HG02678 (cell line): ENCODE results near the gene NUP153.
A peak's percentile ranks its signal among the peaks of the same experiment; 100 is the strongest.
"Not testable (repeated sequence)": the region's sequence is repeated elsewhere in the genome, so short reads cannot be mapped to it uniquely, and the experiment has no call there.

ENCODE experiments used
- ATAC-seq: cut with Tn5 transposase; IDR thresholded peaks from one replicate; pipeline ENCODE4 v1.9.1; 2021; ENCODE audit warnings: mild to moderate bottlenecking, moderate library complexity; ENCODE audit not compliant: unreplicated experiment

Gene NUP153

DNA sequence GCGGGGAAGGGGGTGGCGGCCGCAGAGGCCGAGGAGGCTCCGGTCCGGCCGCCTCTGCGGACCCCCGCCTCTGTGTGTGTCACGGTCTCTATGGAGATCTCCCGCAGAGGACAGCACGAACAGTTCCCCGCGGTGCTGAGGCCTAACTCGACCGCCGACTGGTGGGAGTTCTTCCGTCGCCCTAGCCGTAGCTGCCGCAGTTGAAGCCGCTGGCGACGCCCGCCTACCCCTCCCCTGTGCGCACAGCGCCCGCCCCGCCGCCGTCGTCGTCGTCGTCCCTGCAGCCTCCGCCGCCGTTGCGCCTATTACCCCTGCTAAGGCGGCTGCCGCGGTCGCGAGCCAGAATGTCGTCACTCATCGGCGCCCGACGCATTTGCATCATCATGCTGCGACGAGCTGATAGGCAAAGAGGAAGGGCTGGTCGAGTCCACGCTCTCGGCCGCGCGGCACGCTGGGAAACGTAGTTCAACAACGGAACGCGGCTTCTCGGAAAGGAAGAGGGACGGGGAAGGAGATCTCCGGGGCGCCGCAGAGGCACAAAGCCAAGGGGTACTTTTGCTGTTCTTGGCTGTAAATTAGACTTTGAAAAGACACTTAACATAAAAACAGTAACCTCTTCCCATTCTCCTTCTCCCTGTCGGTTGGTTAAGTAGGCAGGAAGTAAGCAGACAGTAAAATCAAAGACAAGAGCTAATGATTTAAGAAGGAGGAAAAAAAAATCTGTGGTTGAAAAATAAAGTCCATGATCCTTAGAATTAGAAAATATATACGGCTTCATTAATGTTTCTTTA lies at the start of gene NUP153:
TSS of gene NUP153 (minus strand) at position 346 of the 791 bp plus-strand sequence. CDS start 538 bp downstream, outside the sequence.
- peak; percentile 68 for ATAC-seq

DNA sequence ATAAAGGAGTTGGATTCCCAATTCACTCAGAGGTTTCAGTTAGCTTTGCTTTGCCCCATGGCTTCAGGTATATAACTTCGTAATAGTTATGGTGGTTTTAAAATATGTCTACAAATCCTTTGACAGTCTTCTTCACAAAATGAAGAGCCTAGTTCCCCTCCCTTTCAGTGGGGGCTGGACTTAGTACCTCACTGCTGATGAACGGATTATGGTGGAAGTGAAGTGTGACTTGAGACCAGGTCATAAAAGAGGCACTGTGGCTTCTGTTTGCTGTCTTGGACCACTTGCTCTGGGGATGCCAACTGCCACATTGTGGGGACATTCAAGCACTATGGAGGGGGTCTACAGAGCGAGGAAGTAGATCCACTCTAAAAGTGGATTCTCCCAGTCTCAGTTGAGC lies 47.5 kb upstream of the NUP153 start:
- ATAC-seq = no peak

DNA sequence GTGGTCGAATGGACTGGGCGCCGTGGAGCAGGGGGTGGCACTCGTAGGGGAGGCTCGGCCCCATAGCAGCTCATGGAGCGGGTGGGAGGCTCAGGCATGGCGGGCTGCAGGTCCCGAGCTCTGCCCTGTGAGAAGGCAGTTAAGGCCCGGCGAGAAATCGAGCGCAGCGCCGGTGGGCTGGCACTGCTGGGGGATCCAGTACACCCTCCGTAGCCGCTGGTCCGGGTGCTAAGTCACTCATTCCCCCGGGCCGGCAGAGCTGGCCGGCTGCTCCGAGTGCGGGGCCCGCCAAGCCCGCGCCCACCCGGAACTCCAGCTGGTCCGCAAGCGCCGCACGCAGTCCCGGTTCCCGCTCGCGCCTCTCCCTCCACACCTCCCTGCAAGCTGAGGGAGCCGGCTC lies 38.6 kb upstream of the NUP153 start:
- not testable (repeated sequence) for ATAC-seq

DNA sequence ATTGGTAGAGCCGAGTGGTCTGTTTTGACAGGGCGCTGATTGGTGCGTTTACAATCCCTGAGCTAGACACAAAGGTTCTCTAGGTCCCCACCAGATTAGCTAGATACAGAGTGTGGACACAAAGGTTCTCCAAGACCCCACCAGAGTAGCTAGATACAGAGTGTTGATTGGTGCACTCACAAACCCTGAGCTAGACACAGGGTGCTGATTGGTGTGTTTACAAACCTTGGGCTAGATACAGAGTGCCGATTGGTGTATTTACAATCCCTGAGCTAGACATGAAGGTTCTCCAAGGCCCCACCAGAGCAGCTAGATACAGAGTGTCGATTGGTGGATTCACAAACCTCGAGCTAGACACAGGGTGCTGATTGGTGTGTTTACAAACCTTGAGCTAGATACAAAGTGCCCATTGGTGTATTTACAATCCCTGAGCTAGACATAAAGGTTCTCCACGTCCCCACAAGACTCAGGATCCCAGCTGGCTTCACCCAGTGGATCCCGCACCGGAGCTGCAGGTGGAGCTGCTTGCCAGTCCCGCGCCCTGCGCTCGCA lies 38.1 kb upstream of the NUP153 start:
- not testable (repeated sequence) for ATAC-seq

DNA sequence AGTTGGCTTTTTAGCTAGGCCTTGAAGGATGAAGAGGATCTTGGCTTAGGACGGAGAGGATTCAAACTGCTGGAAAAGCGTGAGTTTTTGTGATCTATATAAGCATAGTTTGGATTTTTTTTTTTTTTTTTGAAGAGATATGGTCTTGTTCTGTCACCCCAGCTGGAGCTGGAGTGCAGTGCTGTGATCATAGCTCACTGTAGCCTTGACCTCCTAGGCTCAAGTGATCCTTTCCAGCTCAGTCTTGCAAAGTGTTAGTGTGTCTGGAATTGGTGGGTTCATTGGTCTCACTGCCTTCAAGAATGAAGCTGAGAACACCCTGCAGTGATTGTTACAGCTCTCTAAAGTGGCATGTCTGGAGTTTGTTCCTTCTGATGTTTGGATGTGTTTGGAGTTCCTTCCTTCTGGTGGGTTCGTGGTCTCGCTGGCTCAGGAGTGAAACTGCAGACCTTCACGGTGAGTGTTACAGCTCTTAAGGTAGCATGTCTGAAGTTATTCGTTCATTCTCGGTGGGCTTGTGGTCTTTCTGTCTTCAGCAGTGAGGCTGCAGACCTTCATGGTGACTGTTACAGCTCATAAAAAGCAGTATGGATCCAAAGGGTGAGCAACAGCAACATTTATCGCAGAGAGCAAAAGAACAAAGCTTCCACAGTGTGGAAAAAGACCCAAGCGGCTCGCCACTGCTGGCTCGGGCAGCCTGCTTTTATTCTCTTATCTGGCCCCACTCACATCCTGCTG lies 37.5 kb upstream of the NUP153 start:
- no peak for ATAC-seq

DNA sequence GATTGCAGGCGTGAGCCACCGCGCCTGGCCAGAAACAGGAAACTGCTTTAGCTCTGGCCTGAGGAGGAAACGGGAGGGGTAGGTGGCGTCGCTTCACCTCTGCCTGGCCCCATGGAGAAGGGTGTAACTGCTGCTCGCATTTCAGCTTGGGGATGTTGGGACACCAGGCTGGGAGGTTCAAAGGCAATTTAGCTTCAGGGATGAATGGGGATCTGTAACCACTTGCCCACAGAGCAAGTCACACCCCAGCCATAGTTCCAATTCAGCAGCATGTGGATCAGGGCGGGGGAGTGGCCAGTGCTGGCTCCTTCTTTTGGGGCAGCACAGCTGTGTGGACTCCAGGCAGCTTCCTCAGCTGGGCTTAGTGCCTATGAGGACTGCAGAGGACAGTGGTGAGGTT lies 34.8 kb upstream of the NUP153 start:
- ATAC-seq = no peak

DNA sequence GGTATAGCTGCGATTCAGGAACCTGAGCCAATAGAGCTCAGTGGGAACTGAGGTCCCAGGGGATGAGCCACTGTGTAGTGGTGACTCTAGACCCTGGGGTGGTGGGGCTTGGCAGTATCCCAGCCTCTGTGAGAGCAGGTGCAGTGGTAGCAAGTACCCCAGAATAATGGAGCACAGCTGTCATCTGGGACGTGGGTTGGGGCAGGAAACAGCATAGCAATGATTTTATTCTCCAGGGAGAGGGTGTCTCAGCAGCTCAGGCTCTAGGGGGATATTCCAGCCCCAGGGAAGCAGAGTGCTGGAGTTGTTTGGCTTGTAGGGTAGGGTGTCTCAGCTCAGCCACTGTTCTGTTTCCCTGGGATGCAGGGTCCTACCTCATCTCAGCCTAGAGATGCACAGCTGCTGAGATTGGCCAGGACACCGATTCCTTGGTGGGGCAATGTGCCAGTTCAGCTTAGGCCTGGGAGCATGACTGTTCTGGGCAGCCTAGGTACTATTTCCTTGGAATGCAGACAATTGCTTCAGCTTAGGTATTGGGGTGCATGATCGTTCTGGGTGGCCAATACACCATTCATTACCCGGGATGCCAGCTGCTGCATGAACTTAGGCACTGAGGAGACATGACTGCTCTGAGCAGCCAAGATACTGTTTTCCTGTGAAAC lies 34.0 kb upstream of the NUP153 start:
- no peak for ATAC-seq

DNA sequence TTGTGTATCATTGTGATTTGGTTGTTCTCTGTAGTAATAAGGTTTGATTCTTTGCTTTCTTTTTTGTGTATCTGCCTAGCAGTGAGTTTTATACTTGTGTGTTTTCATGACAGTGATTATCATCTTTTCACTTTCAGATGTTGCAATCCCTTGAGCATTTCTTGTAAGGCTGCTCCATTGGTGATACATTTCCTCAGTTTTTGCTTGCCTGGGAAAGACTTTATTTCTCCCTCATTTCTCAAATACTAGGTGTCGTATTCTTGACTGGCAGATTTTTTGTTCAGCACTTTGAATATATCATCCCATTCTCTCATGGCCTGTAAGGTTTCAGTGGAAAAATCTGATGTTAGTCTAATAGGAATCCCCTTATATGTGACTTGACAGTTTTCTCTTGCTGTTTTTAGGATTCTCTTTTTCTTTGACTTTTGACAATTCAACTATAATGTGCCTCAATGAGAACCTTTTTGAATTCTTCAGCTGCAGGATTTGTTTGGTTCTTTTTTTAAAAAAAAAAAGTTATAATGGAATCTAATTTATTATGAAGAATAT lies 31.1 kb upstream of the NUP153 start:
- no peak for ATAC-seq

DNA sequence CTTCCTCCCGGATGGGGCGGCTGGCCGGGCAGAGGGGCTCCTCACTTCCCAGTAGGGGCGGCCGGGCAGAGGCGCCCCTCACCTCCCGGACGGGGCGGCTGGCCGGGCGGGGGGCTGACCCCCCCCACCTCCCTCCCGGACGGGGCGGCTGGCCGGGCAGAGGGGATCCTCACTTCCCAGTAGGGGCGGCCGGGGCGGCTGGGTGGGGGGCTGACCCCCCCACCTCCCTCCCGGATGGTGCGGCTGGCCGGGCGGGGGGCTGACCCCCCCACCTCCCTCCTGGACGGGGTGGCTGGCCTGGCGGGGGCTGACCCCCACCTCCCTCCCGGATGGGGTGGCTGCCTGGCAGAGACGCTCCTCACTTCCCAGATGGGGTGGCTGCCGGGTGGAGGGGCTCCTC lies 28.6 kb upstream of the NUP153 start:
- not testable (repeated sequence) for ATAC-seq

DNA sequence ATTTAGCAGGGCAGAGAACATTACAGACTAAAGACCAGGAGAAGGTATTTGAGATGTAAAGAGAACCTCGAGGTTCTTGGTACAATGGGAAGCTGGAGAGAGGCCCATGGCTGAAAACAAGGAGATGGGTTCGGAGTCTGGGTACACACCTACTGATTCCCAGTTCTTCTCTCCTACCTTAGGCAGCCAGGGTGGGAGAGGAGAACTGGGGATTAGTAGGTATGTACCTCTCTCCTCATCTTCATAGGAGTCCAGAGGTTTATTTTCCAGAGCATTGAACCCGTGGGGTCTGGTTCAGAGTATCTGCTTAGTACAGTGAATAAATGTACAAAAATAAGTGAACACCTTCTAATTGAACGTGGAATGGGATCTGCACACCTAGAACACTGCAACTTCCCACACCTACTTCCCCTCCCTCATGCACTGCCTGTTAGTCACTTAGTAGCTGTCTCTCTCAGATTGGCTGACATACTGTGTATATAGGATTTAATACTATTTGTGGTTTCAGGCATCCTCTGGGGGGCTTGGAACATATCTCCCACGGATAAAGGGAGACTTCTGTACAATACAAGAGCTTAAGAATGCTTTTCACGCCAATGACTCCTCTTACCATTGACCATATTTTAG lies 23.5 kb upstream of the NUP153 start:
- ATAC-seq = no peak

DNA sequence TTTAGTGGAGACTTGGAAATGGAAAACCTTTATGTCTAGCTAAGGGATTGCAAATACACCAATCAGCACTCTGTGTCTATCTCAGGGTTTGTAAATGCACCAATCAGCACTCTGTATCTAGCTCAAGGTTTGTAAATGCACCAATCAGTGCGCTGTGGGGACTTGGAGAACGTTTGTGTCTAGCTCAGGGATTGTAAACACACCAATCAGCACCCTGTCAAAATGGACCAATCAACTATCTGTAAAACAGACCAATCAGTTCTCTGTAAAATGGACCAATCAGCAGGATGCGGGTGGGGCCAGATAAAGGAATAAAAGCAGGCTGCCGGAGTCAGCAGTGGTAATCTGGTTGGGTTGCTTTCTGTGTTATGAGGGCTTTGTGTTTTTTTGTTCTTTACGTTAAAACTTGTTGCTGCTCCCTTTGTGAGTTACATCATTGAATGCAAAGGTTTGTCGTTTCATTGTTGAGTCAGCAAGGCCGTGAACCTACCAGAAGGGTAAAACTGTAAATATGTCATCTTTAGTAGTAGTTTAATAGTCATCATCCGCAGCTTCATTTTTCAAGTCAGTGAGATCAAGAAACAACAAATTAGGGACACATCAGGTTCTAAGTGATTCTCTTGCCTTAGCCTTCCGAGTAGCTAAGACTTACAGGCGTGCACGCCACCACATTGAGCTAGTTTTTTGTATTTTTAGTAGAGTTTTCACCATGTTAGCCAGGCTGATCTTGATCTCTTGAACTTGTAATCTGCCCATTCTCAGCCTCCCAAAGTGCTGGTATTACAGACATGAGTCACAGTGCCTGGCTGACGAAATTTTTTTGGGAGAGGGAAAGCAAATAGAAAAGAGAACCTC lies 22.7 kb upstream of the NUP153 start:
- no peak for ATAC-seq

DNA sequence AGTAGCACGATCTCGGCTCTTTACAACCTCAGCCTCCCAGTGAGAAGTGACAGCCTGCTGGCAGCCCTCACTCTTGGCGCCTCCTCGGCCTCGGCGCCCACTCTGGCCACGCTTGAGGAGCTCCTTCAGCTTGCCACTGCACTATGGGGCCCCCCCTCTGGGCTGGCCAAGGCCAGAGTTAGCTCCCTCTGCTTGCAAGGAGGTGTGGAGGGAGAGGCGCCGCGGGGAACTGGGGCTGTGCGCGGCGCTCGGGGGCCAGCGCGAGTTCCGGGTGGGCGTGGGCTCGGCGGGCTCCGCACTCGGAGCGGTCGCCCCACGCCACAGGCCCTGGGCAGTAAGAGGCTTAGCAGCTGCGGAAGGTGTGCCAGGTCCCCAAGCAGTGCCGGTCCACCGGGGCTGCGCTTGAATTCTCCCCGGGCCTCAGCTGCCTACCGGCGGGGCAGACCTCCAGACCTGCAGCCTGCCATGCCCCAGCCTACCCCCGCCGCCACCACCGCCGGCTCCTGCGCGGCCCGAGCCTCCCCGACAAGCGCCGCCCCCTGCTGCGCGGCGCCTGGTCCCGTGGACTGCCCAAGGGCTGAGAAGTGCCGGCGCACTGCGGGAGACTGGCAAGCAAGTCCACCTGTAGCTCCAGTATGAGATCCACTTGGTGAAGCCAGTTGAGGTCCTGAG lies 22.0 kb upstream of the NUP153 start:
- no peak for ATAC-seq

DNA sequence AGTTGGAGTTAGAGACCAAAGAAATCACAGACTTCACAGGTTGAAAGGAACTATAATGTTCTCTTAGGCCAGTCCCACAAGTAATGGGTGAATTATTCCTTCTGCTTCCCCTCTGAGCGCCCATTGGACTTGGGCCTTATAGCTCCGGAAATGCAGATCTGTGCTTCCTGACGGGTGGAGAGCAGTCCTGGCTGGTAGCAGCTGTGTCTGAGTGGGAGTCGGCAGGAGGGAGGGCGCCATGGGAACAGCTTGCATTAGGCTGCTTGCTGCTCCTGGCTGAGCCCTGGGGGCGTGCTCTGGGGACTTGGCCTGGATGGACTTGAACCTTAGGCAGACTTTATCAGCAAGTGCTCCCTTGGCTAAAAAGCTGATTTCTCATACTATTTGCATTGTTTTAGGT lies 18.4 kb upstream of the NUP153 start:
- ATAC-seq = no peak

DNA sequence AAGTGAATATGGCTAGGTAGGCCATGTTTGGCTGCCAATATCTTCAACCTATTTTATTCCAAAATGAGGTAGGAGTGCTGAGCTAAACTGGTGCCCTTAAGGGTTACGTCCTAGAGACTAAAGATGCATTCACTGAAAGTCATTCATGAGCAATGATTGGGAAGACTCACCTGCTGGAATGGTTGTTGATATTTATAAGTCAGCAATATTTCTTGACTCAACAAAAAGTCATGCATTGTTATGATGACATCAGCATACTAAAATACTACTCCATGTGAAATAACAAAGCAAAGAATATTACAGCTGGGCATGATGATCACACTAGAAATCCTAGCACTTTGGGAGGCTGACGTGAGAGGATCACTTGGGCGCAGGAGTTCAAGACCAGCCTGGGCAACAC lies 17.6 kb upstream of the NUP153 start:
- ATAC-seq = no peak

DNA sequence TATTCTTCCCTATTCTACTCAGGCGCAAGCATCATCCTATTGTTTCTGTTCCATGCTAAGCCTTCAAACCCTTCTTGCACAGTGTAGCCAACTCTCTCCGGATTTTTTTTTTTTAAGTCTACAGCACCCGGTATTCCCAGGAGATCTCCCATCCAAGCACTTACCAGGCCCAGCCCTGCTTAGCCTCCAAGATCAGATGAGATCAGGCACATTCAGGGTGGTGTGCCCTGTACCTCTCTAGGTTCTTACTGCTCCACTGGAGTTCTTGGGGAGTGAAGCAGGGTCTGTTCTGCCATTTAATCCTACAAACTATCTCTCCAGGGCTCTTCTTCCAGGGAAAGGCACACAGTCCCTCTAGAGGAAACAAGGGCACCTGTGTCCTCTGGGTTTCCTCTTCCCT lies 14.9 kb upstream of the NUP153 start:
- no peak for ATAC-seq

DNA sequence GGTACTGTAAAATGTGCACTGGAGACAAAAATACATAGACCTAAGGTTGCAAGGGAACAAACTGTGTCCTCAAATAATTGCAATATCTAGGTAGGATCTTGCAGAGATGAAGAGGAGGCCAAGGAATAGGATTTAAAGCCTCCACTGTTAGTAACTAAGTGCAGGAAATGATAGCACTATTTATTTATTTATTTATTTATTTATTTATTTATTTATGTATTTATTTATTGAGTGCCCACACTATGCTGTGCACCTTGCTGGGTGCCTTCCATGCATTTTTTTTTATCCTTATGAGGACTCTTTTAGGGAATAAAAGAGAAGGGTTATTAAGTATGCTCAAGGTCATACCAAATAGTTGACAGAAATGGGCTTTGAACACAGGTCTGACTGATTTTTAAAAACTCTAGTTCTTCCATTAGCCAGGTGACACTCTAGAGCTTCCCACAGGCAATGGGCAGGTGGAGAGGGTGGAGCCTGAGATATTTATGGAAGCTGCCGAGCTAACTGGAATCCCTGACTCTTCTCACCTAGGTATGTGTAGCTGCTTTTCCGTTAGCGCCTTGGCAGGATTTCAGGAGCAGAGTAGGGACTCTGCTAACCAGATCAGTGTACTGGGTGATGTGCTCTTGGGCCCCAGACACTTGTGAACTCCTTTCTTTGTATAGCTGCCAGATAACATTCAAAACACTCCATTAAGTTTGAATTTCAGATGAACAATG lies 12.8 kb upstream of the NUP153 start:
- no peak for ATAC-seq

DNA sequence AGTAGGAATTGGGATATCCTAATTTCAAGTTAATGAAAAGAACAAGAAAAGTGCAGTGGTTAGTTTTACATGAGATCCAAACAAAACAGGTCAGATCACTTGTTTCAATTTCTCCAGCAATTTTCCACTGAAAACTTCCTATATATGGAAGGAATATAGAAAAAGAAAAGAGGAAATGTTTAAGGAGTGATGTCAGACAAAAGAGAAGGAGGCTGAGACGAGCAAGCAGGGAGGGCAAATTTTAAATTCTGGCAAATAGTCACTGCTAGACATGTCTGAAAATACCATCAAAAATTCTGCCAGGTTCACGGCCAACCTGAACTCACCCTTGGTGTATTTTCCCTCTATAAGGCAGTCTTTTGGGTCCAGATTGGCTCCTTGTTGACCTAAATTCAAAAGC lies 9.5 kb upstream of the NUP153 start:
- ATAC-seq = no peak
